ENCODE results near the gene GAR1.
"Not testable (repeated sequence)": the region's sequence is repeated elsewhere in the genome, so short reads cannot be mapped to it uniquely, and the experiment has no call there.

The GAR1 gene

GRCh38 chr4:109847896-109848442 lies 32.4 kb downstream of the GAR1 start, which contains the start of gene LRIT3:
Gene LRIT3, plus strand, starts transcription at chr4:109848107. Its CDS starts 95 bp downstream, at chr4:109848202.
- DNase-seq: no peak

- DNase-seq: no peak
These were observed 32.9 kb downstream of the GAR1 start for GRCh38 chr4:109848501-109848900.

- DNase-seq: no peak
These were observed 35.0 kb downstream of the GAR1 start for GRCh38 chr4:109850601-109851000.

GRCh38 chr4:109859426-109860300 lies 44.1 kb downstream of the GAR1 start:
- not testable (repeated sequence) for DNase-seq

GRCh38 chr4:109861271-109861670 lies 45.7 kb downstream of the GAR1 start:
- no peak for DNase-seq

GRCh38 chr4:109861916-109862511 lies 46.5 kb downstream of the GAR1 start:
- DNase-seq: no peak

GRCh38 chr4:109864134-109864533 lies 48.6 kb downstream of the GAR1 start:
- DNase-seq: no peak

GRCh38 chr4:109870061-109870460 lies 54.5 kb downstream of the GAR1 start:
- DNase-seq: no peak

GRCh38 chr4:109872065-109872464 lies 56.5 kb downstream of the GAR1 start:
- DNase-seq: no peak

- no peak for DNase-seq
These were observed 57.5 kb downstream of the GAR1 start for GRCh38 chr4:109872950-109873656.

- no peak for DNase-seq
These were observed 58.4 kb downstream of the GAR1 start for GRCh38 chr4:109873791-109874514.
